Activated CD4-positive, CD25-positive, alpha-beta regulatory T cell treated with anti-CD3 and anti-CD28 coated beads, Interleukin-2, amount 50 U/mL, for 72 hours (primary cell): ENCODE results near the gene ST3GAL2.
"Not testable (repeated sequence)": the region's sequence is repeated elsewhere in the genome, so short reads cannot be mapped to it uniquely, and the experiment has no call there.

Experiments used
- DNase-seq: peaks from one replicate; pipeline ENCODE4 v3.0.0; 2021

The ST3GAL2 gene

DNA sequence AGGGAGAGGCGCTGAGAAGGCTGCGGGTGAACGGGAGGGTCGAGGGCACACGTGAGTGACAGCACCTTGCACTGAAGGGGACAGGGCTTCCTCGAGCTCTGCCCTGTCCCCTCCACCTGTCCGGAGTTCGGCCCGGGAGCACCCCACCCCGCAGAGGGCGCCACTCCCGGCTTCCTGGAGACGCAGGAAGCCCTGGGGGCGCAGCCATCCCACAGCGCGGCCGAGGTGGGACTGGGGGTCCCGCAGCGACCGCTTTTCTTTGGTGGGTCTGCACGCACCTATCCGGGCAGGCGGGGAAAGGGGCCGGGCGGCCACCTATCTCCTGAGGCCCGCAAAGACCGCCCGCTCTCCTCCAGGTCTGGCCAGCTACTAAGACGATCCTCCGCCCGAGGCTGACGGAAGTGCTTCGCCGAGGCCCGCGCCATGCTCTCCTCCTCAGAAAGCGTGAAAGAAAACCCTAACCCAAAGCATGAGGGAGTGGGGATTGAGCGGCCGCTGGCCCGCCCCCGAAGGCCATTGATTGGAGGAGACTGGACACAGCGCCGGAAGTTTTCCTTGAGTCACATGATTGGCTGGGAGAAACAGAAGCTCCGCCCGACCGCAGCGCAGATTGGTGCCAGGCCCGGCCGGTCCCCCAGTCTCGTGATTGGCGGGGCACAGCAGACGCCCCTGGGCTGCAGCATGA, 57.8 kb downstream of the ST3GAL2 start:
- DNase-seq: peak; percentile 91

DNA sequence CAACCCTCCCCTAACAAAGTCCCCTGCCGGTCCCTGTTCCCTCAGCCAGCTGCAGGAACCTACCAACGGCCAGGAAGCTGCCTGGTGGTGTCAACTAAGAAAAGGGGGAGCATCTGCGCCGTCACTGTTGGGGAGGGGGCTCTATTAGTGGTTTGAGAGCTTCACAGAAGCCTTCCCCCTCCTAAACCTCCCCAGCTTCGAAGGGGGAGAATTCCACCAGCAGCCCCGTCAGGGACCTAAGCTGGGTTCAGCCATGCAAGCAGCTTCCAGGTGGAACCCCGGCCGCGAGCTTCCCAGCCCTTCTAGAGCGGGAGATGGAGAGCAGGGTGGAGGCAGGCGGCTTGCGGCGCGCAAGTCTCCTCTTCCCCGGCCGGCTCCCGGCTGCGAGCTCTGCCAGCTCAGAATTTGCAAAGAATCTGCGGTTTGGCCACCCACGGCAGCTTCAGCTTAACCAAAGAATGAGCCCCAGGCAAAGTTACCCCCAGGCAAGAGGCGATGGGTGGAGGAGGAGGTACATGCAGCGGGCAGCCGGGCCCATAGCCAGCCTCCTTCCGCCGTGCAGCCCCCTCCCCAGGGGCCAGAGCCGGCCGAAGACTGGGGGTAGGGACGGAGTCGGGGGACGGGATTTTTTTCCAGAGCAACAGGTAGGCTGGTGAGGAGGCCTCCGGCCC, 58.5 kb downstream of the ST3GAL2 start:
- peak; percentile 71 for DNase-seq

DNA sequence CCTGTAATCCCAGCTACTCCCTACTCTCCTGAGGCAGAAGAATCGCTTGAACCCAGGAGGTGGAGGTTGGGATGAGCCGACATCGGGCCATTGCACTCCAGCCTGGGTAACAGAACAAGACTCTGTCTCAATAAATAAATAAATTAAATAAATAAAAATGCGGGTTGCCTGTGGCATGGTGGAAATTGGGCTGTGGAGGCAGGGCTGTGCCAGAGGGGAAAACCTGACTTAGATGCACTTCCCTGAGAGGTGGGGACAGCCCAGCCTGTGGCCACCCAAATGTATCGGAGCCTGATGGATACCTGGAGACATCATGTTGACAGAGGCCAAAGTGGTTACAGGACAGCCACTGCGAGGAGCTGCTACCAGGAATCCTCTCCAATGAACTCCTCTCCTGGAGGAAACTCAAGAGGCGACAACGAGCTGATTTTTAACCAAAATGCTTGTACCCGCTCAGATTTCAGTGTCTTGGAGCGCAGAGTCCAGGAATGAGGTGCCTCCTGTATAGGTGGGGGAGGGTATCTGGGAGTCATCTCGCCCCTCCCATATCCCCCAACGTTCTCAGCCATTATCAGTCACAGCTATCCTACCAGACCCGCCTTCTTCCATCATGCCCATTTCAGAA, 59.9 kb downstream of the ST3GAL2 start:
- DNase-seq: no peak

- DNase-seq: no peak
Measured at GRCh38 chr16:70377782-70378181, 61.1 kb downstream of the ST3GAL2 start.

- no peak for DNase-seq
Measured at GRCh38 chr16:70375636-70376611, 63.0 kb downstream of the ST3GAL2 start.

DNA sequence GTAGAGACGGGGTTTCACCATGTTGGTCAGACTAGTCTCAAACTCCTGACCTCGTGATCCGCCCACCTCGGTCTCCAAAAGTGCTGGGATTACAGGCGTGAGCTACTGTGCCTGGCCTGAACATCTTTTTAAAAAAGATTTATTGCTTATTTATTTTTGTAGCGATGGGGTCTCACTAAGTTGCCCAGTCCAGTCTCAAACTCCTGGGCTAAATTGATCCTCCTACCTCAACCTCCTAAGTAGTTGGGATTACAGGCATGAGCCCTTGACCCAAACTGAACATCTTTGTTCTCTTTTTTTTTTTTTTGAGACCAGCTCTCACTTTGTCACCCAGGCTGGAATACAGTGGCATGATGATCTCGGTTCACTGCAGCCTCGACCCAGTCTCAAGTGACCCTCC, 64.7 kb downstream of the ST3GAL2 start:
- no peak for DNase-seq

GRCh38 chr16:70372921-70373728, 65.8 kb downstream of the ST3GAL2 start:
- no peak for DNase-seq

- DNase-seq: no peak
Measured at GRCh38 chr16:70370924-70371323, 68.0 kb downstream of the ST3GAL2 start.

- DNase-seq: not testable (repeated sequence)
Measured at GRCh38 chr16:70370145-70370544, 68.8 kb downstream of the ST3GAL2 start.

GRCh38 chr16:70364399-70364798, 74.5 kb downstream of the ST3GAL2 start:
- no peak for DNase-seq

GRCh38 chr16:70359552-70359951, 79.3 kb downstream of the ST3GAL2 start:
- DNase-seq: no peak

- no peak for DNase-seq
Measured at GRCh38 chr16:70349783-70350182, 89.1 kb downstream of the ST3GAL2 start.

DNA sequence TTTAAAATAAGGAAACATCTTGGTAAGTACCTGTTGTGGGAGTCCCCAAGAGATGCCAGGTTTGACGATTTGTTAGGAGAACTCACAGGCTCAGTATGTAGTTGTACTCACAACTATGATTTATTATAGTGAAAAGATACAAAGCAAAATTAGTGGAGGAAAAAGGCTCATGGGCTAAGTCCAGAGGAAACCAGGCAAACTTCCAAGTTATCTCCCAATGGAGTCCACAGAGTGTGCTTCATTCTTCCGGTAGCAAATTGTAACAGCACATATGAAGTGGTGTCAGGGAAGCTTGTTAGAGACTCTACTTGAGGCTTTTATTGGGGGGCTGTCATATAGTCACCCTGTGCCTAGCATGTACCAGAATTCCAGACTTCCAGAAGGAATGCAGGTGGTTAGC, 89.9 kb downstream of the ST3GAL2 start:
- no peak for DNase-seq

DNA sequence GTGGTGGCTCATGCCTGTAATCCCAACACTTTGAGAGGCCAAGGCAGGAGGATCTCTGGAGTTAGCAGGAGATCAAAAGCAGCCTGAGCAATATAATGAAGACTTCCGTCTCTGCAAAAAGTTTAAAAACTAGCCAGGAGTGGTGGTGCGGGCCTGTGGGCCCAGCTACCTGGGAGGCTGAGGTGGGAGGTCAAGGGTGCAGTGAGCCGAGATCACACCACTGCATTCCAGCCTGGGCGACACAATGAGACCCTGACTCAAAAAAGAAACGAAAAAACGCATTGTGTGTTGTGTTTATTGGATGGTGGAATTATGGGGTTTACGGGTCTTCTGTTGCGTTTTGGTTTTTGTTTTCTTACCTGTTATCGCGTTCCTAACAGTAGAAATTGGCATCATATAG, 93.1 kb downstream of the ST3GAL2 start:
- no peak for DNase-seq

DNA sequence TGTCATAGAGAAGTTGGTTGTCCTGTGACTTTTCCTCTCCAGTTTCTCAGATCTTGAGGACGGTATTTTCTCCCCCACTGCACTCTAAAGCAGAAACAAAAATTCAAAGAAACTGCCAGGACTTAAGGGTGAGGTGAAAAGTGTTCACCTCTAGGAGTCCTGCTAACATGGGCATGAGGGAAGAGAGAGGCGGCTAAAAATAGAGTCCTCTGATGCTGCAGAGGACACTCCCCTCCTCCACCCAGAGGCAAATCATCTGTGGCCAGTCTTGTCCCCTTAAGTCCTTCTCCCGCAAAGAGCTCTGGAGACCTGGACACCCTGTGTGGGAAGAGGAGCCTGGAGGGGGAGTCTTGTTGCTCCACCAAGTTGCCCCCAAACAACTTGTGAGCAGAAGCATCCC, 96.9 kb downstream of the ST3GAL2 start:
- DNase-seq: no peak

DNA sequence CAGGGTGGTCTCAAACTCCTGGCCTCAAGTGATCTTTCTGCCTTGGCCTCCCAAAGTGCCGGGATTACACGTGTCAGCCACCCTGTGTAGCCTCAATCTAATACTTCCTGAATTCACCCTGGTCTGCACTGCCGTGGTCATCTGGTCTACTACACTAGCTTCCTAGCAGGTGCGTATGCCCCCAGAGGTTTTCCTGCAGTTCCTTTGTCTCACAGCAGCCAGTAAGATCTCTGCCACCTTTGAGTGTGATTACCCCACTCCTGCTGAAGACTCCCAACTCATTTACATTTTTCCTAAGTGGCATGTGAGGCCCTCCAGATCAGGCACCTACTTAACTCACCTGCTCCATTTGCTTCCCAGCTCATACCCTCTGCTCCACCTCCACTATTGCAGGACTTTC, 97.3 kb downstream of the ST3GAL2 start:
- no peak for DNase-seq

DNA sequence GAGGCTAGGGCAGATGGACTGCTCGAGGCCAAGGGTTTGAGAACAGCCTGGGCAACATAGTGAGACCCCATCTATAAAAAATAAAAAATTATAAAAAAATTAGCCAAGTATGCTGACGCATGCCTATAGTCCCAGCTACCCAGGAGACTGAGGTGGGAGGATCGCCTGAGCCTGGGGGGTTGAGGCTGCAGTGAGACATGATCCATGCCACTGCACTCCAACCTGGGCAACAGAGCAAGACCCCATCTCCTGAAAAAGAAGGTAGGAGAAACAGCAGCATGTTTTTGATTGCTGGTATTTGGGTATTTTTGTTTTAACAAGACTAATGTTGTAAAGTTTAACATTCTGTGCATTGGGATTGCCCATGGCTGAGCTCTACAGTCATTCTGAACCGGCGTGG, 101.1 kb downstream of the ST3GAL2 start:
- DNase-seq: no peak

GRCh38 chr16:70332728-70333127, 106.2 kb downstream of the ST3GAL2 start:
- not testable (repeated sequence) for DNase-seq

DNA sequence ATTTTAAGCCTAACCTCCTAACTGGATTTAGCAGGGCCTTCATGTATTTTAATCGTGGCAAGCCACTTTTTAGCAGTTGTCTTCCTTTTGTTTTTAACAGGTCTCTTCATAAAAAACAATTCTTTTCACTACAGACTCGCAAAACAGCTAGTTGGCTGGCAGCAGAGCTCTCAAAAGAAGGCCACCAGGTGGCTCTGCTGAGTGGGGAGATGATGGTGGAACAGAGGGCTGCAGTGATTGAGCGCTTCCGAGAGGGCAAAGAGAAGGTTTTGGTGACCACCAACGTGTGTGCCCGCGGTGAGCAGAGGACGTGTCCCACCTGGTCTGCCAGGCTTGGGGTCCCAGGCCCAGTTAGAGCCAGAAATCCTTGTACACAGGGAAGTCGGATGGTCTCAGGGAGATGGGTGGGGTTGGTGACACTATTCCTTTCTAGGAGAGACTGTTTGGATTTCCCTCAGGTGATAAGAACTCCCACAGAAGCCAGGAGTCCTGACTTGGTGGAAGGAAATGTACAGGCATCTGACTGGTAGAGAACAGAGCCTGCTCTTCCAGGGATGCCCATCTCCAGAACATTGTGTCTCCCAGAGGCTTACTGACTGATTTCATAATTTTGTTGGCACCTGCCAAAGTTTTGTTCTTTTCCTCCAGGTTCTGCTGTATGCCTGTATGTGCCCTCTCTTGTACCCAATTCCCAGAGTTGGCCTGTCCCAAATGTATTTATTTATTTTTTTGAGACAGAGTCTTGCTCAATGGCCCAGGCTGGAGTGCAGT, 107.1 kb downstream of the ST3GAL2 start:
- no peak for DNase-seq

DNA sequence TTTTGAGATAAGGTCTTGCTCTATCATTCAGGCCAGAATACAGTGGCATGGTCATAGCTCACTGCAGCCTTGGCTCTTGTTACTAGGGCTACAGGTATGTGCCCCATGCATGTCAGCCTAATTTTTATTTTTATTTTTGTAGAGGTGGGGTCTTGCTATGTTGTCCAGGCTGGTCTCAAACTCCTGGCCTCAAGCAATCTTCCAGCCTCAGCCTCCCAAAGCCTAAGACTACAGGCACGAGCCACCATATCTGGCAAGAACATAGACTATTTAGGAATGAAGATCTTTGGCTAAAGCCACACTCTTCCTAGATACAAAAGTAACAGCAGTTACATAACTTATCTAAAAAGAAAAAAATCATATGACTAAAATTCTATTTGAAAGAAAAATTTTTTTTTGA, 107.8 kb downstream of the ST3GAL2 start:
- DNase-seq: no peak
